Stimulated activated CD4-positive, alpha-beta T cell treated with anti-CD3 and anti-CD28 coated beads, Interleukin-1b, Interleukin-23, amount 100 ng/mL, for 4 hours (primary cell): ENCODE measurements around the gene NACA2.
"Not testable (repeated sequence)": the region's sequence is repeated elsewhere in the genome, so short reads cannot be mapped to it uniquely, and the experiment has no call there.

Experiments used
- DNase-seq, 2 donors: peaks; one replicate each; pipeline ENCODE4 v3.0.0-alpha.2; 2020; ENCODE audit warnings: low read depth in 2 of 2

Gene NACA2

GRCh38 chr17:61599608-61600007, 8.6 kb upstream of the NACA2 start:
- DNase-seq = no peak

- no peak for DNase-seq
Observed at GRCh38 chr17:61598014-61598413, 7.0 kb upstream of the NACA2 start.

- DNase-seq = no peak
Observed at GRCh38 chr17:61597607-61598006, 6.6 kb upstream of the NACA2 start.

GRCh38 chr17:61595418-61596186, 4.6 kb upstream of the NACA2 start:
- DNase-seq = no peak

GRCh38 chr17:61594294-61594825, 3.3 kb upstream of the NACA2 start:
- no peak for DNase-seq

- no peak for DNase-seq
Observed at GRCh38 chr17:61593426-61593825, 2.4 kb upstream of the NACA2 start.

GRCh38 chr17:61591930-61592329, 911 bp upstream of the NACA2 start:
- DNase-seq = no peak

GRCh38 chr17:61589990-61590389, 1.0 kb downstream of the NACA2 start:
- DNase-seq = no peak

- DNase-seq = no peak
Observed at GRCh38 chr17:61587807-61588660, 3.0 kb downstream of the NACA2 start.

GRCh38 chr17:61587242-61587641, 3.8 kb downstream of the NACA2 start:
- DNase-seq = no peak

- not testable (repeated sequence) for DNase-seq
Observed at GRCh38 chr17:61586622-61587021, 4.4 kb downstream of the NACA2 start.

GRCh38 chr17:61586031-61586566, 4.9 kb downstream of the NACA2 start:
- DNase-seq = no peak

- DNase-seq = no peak
Observed at GRCh38 chr17:61584866-61585265, 6.2 kb downstream of the NACA2 start.

GRCh38 chr17:61584266-61584665, 6.8 kb downstream of the NACA2 start:
- no peak for DNase-seq

- no peak for DNase-seq
Observed at GRCh38 chr17:61583660-61584264, 7.3 kb downstream of the NACA2 start.

- no peak for DNase-seq
Observed at GRCh38 chr17:61583242-61583641, 7.8 kb downstream of the NACA2 start.

- DNase-seq = no peak
Observed at GRCh38 chr17:61582593-61582992, 8.4 kb downstream of the NACA2 start.

GRCh38 chr17:61581611-61582349, 9.2 kb downstream of the NACA2 start:
- DNase-seq = no peak

- DNase-seq = no peak
Observed at GRCh38 chr17:61580502-61580901, 10.5 kb downstream of the NACA2 start.

GRCh38 chr17:61579961-61580360, 11.1 kb downstream of the NACA2 start:
- DNase-seq = no peak

GRCh38 chr17:61579347-61579746, 11.7 kb downstream of the NACA2 start:
- no peak for DNase-seq
